GM20000 (cell line): ENCODE measurements around the gene OR5T1.

Experiments used
- DNase-seq: peaks from one replicate; pipeline ENCODE4 v3.0.0; 2012; ENCODE audit warnings: low spot score
- CTCF ChIP-seq: IDR thresholded peaks from 2 replicates; pipeline ENCODE4 v1.5.1; 2012; ENCODE audit warnings: mild to moderate bottlenecking, control low read depth; ENCODE audit errors: extremely low read depth, missing control alignments

OR5T1 gene

GRCh38 chr11:56273854-56274253 lies at the start of gene OR5T1:
Gene OR5T1 (plus strand): TSS chr11:56274154. CDS start chr11:56275639, 1,485 bp downstream.
- DNase-seq, result no peak
- TF ChIP-seq CTCF, result no peak

GRCh38 chr11:56234155-56234554 lies 39.8 kb upstream of the OR5T1 start, which contains the start of gene OR5T2:
Gene OR5T2 (minus strand): TSS chr11:56234255. CDS start chr11:56233062, 1,193 bp downstream.
- TF ChIP-seq CTCF, result no peak
- no peak for DNase-seq

GRCh38 chr11:56251954-56252353 lies 22.0 kb upstream of the OR5T1 start, which contains the start of gene OR5T3:
Gene OR5T3 (plus strand): TSS chr11:56252254. CDS start chr11:56252254, 0 bp downstream.
- no peak for DNase-seq
- no peak for TF ChIP-seq CTCF

- DNase-seq, result no peak
- no peak for TF ChIP-seq CTCF
Observed at GRCh38 chr11:56271092-56271491, 2.9 kb upstream of the OR5T1 start.

GRCh38 chr11:56292154-56292553 lies 18.2 kb downstream of the OR5T1 start, which contains the start of gene OR8H1:
Gene OR8H1 (minus strand): TSS chr11:56292254. CDS start chr11:56291062, 1,192 bp downstream.
- no peak for DNase-seq
- no peak for TF ChIP-seq CTCF

- TF ChIP-seq CTCF, result no peak
- DNase-seq, result no peak
Observed at GRCh38 chr11:56296898-56297297, 22.9 kb downstream of the OR5T1 start.

GRCh38 chr11:56307836-56308235 lies 33.9 kb downstream of the OR5T1 start:
- TF ChIP-seq CTCF, result no peak

More at GRCh38 chr11:56307836-56308235, 33.9 kb downstream of the OR5T1 start:
- no peak for DNase-seq
